Measurements from ENCODE around the gene DPP7.

DPP7 gene

GRCh38 chr9:137084526-137084925, 30.0 kb downstream of the DPP7 start:
- Histone ChIP-seq H3K4me2 (ENCODE audit: low read depth, low read length, poor library complexity, severe bottlenecking) (no peak overlapping the region), H3K79me2 (ENCODE audit: insufficient read depth, low read length) (peaks cover 25% of the 10 kb centered on the region), H2AFZ (ENCODE audit: low read length) (no peak overlapping the region), H3K4me3 (ENCODE audit: low read length, poor library complexity, severe bottlenecking) (no peak overlapping the region), H3K9ac (ENCODE audit: low read depth, low read length, poor library complexity, severe bottlenecking) (no peak overlapping the region), H3K36me3 (ENCODE audit: insufficient read depth, low read length) (no peaks in the 10 kb centered on the region), H4K20me1 (ENCODE audit: insufficient read depth, low read length, poor library complexity, severe bottlenecking) (no peaks in the 10 kb centered on the region), H3K4me1 (ENCODE audit: insufficient read depth, low read length, poor library complexity, severe bottlenecking) (peaks cover 20% of the 10 kb centered on the region), H3K27me3 (ENCODE audit: insufficient read depth, low read length, poor library complexity, severe bottlenecking) (no peaks in the 10 kb centered on the region), H3F3A (ENCODE audit: low read depth) (no peaks in the 10 kb centered on the region), H3K9me3 (ENCODE audit: insufficient read depth, low read depth, low read length) (no peaks in the 10 kb centered on the region), H3K9me2 (replicated peaks; ENCODE audit: low read depth, low read length) (no peaks in the 10 kb centered on the region)
- TF ChIP-seq EZH2phosphoT487 (IDR thresholded peaks at IDR 0.05; ENCODE audit: borderline replicate concordance): no peak
- TF ChIP-seq, protein P1, sequence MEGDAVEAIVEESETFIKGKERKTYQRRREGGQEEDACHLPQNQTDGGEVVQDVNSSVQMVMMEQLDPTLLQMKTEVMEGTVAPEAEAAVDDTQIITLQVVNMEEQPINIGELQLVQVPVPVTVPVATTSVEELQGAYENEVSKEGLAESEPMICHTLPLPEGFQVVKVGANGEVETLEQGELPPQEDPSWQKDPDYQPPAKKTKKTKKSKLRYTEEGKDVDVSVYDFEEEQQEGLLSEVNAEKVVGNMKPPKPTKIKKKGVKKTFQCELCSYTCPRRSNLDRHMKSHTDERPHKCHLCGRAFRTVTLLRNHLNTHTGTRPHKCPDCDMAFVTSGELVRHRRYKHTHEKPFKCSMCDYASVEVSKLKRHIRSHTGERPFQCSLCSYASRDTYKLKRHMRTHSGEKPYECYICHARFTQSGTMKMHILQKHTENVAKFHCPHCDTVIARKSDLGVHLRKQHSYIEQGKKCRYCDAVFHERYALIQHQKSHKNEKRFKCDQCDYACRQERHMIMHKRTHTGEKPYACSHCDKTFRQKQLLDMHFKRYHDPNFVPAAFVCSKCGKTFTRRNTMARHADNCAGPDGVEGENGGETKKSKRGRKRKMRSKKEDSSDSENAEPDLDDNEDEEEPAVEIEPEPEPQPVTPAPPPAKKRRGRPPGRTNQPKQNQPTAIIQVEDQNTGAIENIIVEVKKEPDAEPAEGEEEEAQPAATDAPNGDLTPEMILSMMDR (conservative IDR thresholded peaks at IDR 0.05; ENCODE audit: low read length): no peak

- Histone ChIP-seq H3K9ac (ENCODE audit: low read depth, low read length, poor library complexity, severe bottlenecking) (no peak overlapping the region), H2AFZ (ENCODE audit: low read length) (no peak overlapping the region), H3K27me3 (ENCODE audit: insufficient read depth, low read length, poor library complexity, severe bottlenecking) (no peaks in the 10 kb centered on the region), H3F3A (ENCODE audit: low read depth) (no peaks in the 10 kb centered on the region), H3K4me3 (ENCODE audit: low read length, poor library complexity, severe bottlenecking) (no peak overlapping the region), H3K79me2 (ENCODE audit: insufficient read depth, low read length) (peaks cover 15% of the 10 kb centered on the region), H3K4me2 (ENCODE audit: low read depth, low read length, poor library complexity, severe bottlenecking) (no peak overlapping the region), H3K4me1 (ENCODE audit: insufficient read depth, low read length, poor library complexity, severe bottlenecking) (peaks cover 14% of the 10 kb centered on the region), H3K9me3 (ENCODE audit: insufficient read depth, low read depth, low read length) (no peaks in the 10 kb centered on the region), H3K9me2 (replicated peaks; ENCODE audit: low read depth, low read length) (no peaks in the 10 kb centered on the region), H3K36me3 (ENCODE audit: insufficient read depth, low read length) (no peaks in the 10 kb centered on the region), H4K20me1 (ENCODE audit: insufficient read depth, low read length, poor library complexity, severe bottlenecking) (peaks cover 2% of the 10 kb centered on the region)
- TF ChIP-seq, protein P1 (conservative IDR thresholded peaks at IDR 0.05; ENCODE audit: low read length): no peak
- TF ChIP-seq EZH2phosphoT487 (IDR thresholded peaks at IDR 0.05; ENCODE audit: borderline replicate concordance): no peak
Observed at GRCh38 chr9:137083394-137084004, 31.0 kb downstream of the DPP7 start.

GRCh38 chr9:137082925-137083290, 31.6 kb downstream of the DPP7 start:
- H3K4me3 ChIP-seq (ENCODE audit: low read length, poor library complexity, severe bottlenecking): no peak overlapping the region
- TF ChIP-seq, protein P1 (conservative IDR thresholded peaks at IDR 0.05; ENCODE audit: low read length): no peak

More at GRCh38 chr9:137082925-137083290, 31.6 kb downstream of the DPP7 start:
- H3K9me2 ChIP-seq (replicated peaks; ENCODE audit: low read depth, low read length): no peaks in the 10 kb centered on the region
- no peak overlapping the region for H2AFZ ChIP-seq (ENCODE audit: low read length)
- H3K36me3 ChIP-seq (ENCODE audit: insufficient read depth, low read length): no peaks in the 10 kb centered on the region
- no peaks in the 10 kb centered on the region for H3F3A ChIP-seq (ENCODE audit: low read depth)
- peaks cover 13% of the 10 kb centered on the region for H3K79me2 ChIP-seq (ENCODE audit: insufficient read depth, low read length)
- no peak overlapping the region for H3K9ac ChIP-seq (ENCODE audit: low read depth, low read length, poor library complexity, severe bottlenecking)
- H3K4me1 ChIP-seq (ENCODE audit: insufficient read depth, low read length, poor library complexity, severe bottlenecking): peaks cover 8% of the 10 kb centered on the region
- no peak overlapping the region for H3K4me2 ChIP-seq (ENCODE audit: low read depth, low read length, poor library complexity, severe bottlenecking)
- no peaks in the 10 kb centered on the region for H3K9me3 ChIP-seq (ENCODE audit: insufficient read depth, low read depth, low read length)
- H3K27me3 ChIP-seq (ENCODE audit: insufficient read depth, low read length, poor library complexity, severe bottlenecking): no peaks in the 10 kb centered on the region
- peaks cover 5% of the 10 kb centered on the region for H4K20me1 ChIP-seq (ENCODE audit: insufficient read depth, low read length, poor library complexity, severe bottlenecking)

Data from Loucy (cell line).